Measurements from ENCODE around the gene SYS1. TPM values are rescaled to one million over a fixed set of nuclear protein-coding genes. Genes with fewer than 3 reads are reported as not detected.

Gene SYS1
- polyA plus RNA-seq, 12 donors, result 13.7 to 24.6 (median 15.6) TPM; not detected in 1

DNA sequence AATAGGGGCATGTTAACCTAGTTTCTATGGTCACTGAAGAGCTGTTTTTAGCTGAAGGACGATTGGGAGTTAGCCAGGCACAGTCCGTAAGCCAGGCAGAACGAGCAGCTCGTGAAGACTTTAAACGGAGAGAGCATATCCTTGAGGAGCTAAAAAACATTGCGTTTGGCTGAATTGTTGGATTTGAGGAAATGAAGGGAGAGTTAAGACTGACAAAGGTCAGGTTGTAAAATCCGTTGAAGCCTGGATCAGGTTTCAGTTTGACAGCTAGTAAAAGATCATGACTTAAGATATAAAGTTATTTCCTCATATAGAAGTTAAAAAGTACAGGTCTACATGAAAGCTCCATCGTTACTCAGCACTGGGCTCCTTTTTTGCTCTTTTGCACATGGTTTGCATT, 47.9 kb downstream of the SYS1 start:
- DNase-seq, result no peak

DNA sequence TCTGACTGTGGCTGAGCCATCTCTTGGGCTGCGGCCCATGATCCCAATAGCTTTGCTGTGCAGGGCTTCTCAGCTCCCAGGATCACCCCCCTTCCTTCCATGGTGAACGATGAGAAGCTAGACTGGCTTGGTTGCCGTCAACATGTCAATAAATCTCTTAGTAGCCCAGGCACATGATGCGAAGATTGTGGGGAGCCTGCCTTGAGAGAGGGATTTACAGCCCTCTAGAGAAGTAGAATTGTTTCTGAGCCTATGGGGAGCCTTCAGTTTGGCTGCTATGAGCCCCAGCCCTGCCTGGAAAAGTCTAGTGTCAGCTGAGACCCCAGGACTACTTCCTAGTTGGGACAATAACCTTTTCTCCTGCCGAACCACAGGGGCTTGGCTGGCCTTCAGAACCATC, 49.7 kb downstream of the SYS1 start:
- no peak for DNase-seq

DNA sequence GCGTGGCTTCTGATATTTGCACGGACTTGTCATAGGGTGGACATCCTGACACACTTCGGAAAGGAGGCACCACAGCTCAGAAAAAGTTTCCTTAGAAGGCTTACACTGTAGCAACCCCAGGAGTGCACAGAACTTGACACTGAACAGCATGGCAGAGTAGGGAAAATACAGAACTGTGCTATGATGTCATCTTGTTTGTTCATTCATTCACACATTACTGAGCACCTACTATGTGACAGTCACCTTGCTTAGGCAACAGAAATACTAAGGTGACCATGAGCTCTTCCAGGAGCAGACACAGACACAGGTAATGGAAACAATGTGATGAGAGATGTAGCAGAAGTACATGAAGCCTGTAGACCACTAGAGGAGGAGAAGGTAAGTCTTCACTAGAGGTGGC, 50.5 kb downstream of the SYS1 start:
- DNase-seq, result no peak

DNA sequence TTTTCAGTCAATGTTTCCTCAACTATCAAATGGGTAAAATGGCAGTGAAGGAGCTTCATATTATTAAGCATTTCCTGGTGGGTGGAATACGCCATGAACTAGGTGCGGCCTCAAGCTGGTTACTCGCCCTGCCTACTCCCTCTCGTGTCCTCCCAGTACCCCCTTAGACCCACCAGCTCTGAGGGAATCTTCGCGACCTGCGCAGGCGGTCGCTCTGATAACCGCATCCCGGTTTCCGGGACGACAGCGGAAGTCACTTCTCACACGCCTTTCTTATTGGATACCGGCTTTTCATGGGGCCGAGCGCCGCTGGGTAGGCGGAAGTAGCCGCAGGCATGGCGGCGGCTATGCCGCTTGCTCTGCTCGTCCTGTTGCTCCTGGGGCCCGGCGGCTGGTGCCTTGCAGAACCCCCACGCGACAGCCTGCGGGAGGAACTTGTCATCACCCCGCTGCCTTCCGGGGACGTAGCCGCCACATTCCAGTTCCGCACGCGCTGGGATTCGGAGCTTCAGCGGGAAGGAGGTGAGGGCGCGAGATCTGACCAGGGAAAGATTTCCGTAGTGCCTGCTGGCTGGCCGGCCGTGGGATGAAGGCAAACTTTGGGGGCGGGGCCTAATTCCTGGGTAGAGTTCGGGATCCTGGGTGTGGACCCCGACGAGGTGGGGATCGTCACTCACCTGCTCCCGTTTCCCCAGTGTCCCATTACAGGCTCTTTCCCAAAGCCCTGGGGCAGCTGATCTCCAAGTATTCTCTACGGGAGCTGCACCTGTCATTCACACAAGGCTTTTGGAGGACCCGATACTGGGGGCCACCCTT, 53.1 kb downstream of the SYS1 start, which contains the start of gene PIGT:
TSS of gene PIGT (plus strand) at position 320 of the 816 bp plus-strand sequence. CDS start at position 336, 16 bp downstream.
- DNase-seq, result peak; percentile 86

DNA sequence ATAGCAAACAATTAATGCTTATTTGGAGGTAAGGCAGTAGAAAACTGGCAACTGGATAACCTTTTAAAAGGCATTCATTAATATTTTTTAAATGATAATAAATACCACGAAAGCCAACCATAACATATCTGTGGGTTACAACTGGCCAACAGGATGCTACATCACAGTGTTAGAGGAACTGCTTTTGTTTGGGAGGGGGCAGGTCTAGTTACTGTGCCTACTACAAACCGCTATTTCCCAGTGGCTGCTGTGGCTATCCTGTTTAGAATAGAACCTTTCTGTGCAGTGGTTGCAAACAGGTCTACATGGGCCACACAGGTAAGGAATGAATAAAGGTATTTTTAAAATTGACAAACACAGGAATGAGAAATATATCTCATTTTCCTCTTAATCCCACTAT, 54.0 kb downstream of the SYS1 start:
- DNase-seq, result no peak

Other genes with a start within 250 kb of the SYS1 start
- 1 to 10 TPM in 1 of 12 donors, under 1 TPM in 2, not detected in 9; 0.30 to 3.6 (median 0.54) TPM for gene WFDC5, start 248.0 kb upstream of the SYS1 start, polyA plus RNA-seq (ENCODE audit: insufficient read length in 12 of 12)
- not detected for gene WFDC12, start 238.7 kb upstream of the SYS1 start, polyA plus RNA-seq (ENCODE audit: insufficient read length in 12 of 12)
- under 1 TPM in 2 of 12 donors, not detected in 10; 0.30 to 0.40 TPM for gene PI3, start 188.3 kb upstream of the SYS1 start, polyA plus RNA-seq (ENCODE audit: insufficient read length in 12 of 12)
- gene SEMG1, start 156.1 kb upstream of the SYS1 start, polyA plus RNA-seq (ENCODE audit: insufficient read length in 12 of 12), result not detected
- not detected for gene SEMG2, start 141.8 kb upstream of the SYS1 start, polyA plus RNA-seq (ENCODE audit: insufficient read length in 12 of 12)
- gene SLPI, start 108.6 kb upstream of the SYS1 start, polyA plus RNA-seq (ENCODE audit: insufficient read length in 12 of 12), result 1 to 10 TPM in 4 of 12 donors, not detected in 8; 1.0 to 2.2 (median 1.3) TPM
- not detected for gene RBPJL, start 56.3 kb upstream of the SYS1 start, polyA plus RNA-seq (ENCODE audit: insufficient read length in 12 of 12)
- under 1 TPM in 10 of 12 donors, not detected in 2; 0.23 to 0.85 (median 0.43) TPM for gene MATN4, start 54.9 kb upstream of the SYS1 start, polyA plus RNA-seq (ENCODE audit: insufficient read length in 12 of 12)
- 10 to 100 TPM in 4 of 12 donors, 1 to 10 TPM in 7, not detected in 1; 6.8 to 21.4 (median 9.6) TPM for gene SDC4, start 14.7 kb upstream of the SYS1 start, polyA plus RNA-seq (ENCODE audit: insufficient read length in 12 of 12)
- 1 to 10 TPM in 2 of 12 donors, under 1 TPM in 8, not detected in 2; 0.17 to 1.6 (median 0.61) TPM for gene TP53TG5, start 15.2 kb downstream of the SYS1 start, polyA plus RNA-seq (ENCODE audit: insufficient read length in 12 of 12)
- 10 to 100 TPM in 11 of 12 donors, not detected in 1; 19.2 to 31.0 (median 25.6) TPM for gene DBNDD2, start 45.1 kb downstream of the SYS1 start, polyA plus RNA-seq (ENCODE audit: insufficient read length in 12 of 12)
- 10 to 100 TPM in 11 of 12 donors, not detected in 1; 65.2 to 97.6 (median 73.5) TPM for gene PIGT, start 53.0 kb downstream of the SYS1 start, polyA plus RNA-seq (ENCODE audit: insufficient read length in 12 of 12)
- gene WFDC2, start 106.6 kb downstream of the SYS1 start, polyA plus RNA-seq (ENCODE audit: insufficient read length in 12 of 12), result 1 to 10 TPM in 5 of 12 donors, under 1 TPM in 2, not detected in 5; 0.74 to 4.2 (median 1.2) TPM
- not detected for gene SPINT3, start 152.5 kb downstream of the SYS1 start, polyA plus RNA-seq (ENCODE audit: insufficient read length in 12 of 12)
- gene WFDC6, start 176.3 kb downstream of the SYS1 start, polyA plus RNA-seq (ENCODE audit: insufficient read length in 12 of 12), result not detected
- under 1 TPM in 2 of 12 donors, not detected in 10; 0.07 to 0.11 TPM for gene EPPIN, start 184.2 kb downstream of the SYS1 start, polyA plus RNA-seq (ENCODE audit: insufficient read length in 12 of 12)
- gene WFDC8, start 216.1 kb downstream of the SYS1 start, polyA plus RNA-seq (ENCODE audit: insufficient read length in 12 of 12), result not detected

Data from muscle of arm (tissue), 12 donors.